GM19395 (cell line): ENCODE results near the gene TSPAN5.

Source experiments
- ATAC-seq: cut with Tn5 transposase; IDR thresholded peaks from one replicate; pipeline ENCODE4 v1.9.1; 2021; ENCODE audit warnings: mild to moderate bottlenecking, moderate library complexity; ENCODE audit not compliant: unreplicated experiment

TSPAN5 gene

GRCh38 chr4:98646422-98646821, 12.0 kb downstream of the TSPAN5 start:
- no peak for ATAC-seq

GRCh38 chr4:98645527-98645926, 12.9 kb downstream of the TSPAN5 start:
- ATAC-seq, result no peak

- ATAC-seq, result no peak
These were observed 14.7 kb downstream of the TSPAN5 start for GRCh38 chr4:98643755-98644154.

GRCh38 chr4:98642991-98643426, 15.4 kb downstream of the TSPAN5 start:
- ATAC-seq, result no peak

- ATAC-seq, result no peak
These were observed 16.3 kb downstream of the TSPAN5 start for GRCh38 chr4:98641906-98642668.

GRCh38 chr4:98641376-98641775, 17.0 kb downstream of the TSPAN5 start:
- ATAC-seq, result no peak

GRCh38 chr4:98639523-98639922, 18.9 kb downstream of the TSPAN5 start:
- ATAC-seq, result peak; percentile 80

GRCh38 chr4:98639108-98639507, 19.3 kb downstream of the TSPAN5 start:
- ATAC-seq, result peak; percentile 5

GRCh38 chr4:98638661-98639060, 19.8 kb downstream of the TSPAN5 start:
- ATAC-seq, result no peak

- no peak for ATAC-seq
These were observed 24.4 kb downstream of the TSPAN5 start for GRCh38 chr4:98634061-98634460.

GRCh38 chr4:98633159-98633558, 25.3 kb downstream of the TSPAN5 start:
- no peak for ATAC-seq

GRCh38 chr4:98632258-98632657, 26.2 kb downstream of the TSPAN5 start:
- ATAC-seq, result no peak

GRCh38 chr4:98631506-98631905, 26.9 kb downstream of the TSPAN5 start:
- ATAC-seq, result no peak

- ATAC-seq, result no peak
These were observed 27.5 kb downstream of the TSPAN5 start for GRCh38 chr4:98630737-98631454.

GRCh38 chr4:98627531-98628257, 30.7 kb downstream of the TSPAN5 start:
- no peak for ATAC-seq

GRCh38 chr4:98626350-98626749, 32.1 kb downstream of the TSPAN5 start:
- ATAC-seq, result no peak

GRCh38 chr4:98625920-98626319, 32.5 kb downstream of the TSPAN5 start:
- no peak for ATAC-seq

GRCh38 chr4:98625399-98625798, 33.0 kb downstream of the TSPAN5 start:
- no peak for ATAC-seq

- ATAC-seq, result no peak
These were observed 33.8 kb downstream of the TSPAN5 start for GRCh38 chr4:98624642-98625041.

- ATAC-seq, result no peak
These were observed 34.3 kb downstream of the TSPAN5 start for GRCh38 chr4:98624144-98624543.

- no peak for ATAC-seq
These were observed 35.1 kb downstream of the TSPAN5 start for GRCh38 chr4:98623126-98623802.
